ACC112 (cell line): ENCODE data around the gene RELN.

ENCODE experiments used
- H2AFZ ChIP-seq: fragments of 200-600 bp; sonication (generic); one replicate; pipeline ENCODE4 v1.6.0; 2017; ENCODE audit warnings: antibody characterized with exemption, low read length; ENCODE audit not compliant: unreplicated experiment
- H3K27ac ChIP-seq: fragments of 200-600 bp; sonication (generic); 2 replicates; pipeline ENCODE4 v1.5.1; 2014; ENCODE audit warnings: low read depth, mild to moderate bottlenecking, antibody characterized with exemption, low read length, moderate library complexity
- H3K27me3 ChIP-seq: fragments of 200-600 bp; sonication (generic); 2 replicates; pipeline ENCODE4 v1.6.1; 2014; ENCODE audit warnings: mild to moderate bottlenecking, antibody characterized with exemption, low read length, moderate library complexity, mixed read lengths; ENCODE audit not compliant: insufficient read depth
- H3K36me3 ChIP-seq: fragments of 200-600 bp; sonication (generic); 2 replicates; pipeline ENCODE4 v1.6.1; 2016; ENCODE audit warnings: mild to moderate bottlenecking, antibody characterized with exemption, low read length, moderate library complexity, mixed read lengths; ENCODE audit not compliant: insufficient read depth
- H3K4me1 ChIP-seq: fragments of 200-600 bp; sonication (generic); one replicate; pipeline ENCODE4 v1.6.1; 2016; ENCODE audit warnings: low read length, mixed read lengths; ENCODE audit not compliant: insufficient read depth, unreplicated experiment, control insufficient read depth
- H3K4me3 ChIP-seq: fragments of 200-600 bp; sonication (generic); 2 replicates; pipeline ENCODE4 v1.5.1; 2014; ENCODE audit warnings: mild to moderate bottlenecking, low read depth, low read length
- H3K79me2 ChIP-seq: fragments of 200-600 bp; sonication (generic); one replicate; pipeline ENCODE4 v1.6.0; 2016; ENCODE audit warnings: low read length; ENCODE audit not compliant: control insufficient read depth, unreplicated experiment, insufficient read depth

RELN gene

DNA sequence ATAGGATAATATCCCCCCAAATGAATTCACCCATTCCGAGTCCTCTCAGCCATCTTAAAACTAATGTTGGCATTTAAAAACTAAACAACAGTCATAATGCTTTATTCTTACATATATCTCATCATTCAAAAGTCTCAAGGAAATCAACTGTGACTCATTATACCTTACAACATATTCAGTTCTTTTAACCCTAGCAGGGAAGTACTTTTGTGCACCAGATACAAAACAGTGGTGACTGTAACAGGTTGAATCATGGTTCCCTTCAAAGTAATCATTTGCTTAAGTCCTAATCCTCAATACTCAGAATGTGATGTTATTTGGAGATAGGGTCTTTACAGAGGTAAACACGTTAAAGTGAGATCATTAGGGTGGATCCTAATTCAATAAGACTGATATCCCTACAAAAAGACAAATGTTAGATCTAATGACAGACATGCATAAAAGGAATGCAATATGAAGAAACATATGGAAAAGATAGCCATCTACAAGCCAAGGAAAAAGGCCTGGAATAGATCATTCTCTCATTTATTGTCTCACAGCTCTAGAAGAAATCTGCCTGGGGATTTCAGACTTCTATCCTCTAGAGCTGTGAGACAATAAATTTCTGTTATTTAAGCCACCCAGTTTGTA lies 42.3 kb downstream of the RELN start:
- H2AFZ ChIP-seq: no peak overlapping the region
- no peaks in the 10 kb centered on the region for H3K27me3 ChIP-seq
- H3K27ac ChIP-seq: no peak overlapping the region
- no peaks in the 10 kb centered on the region for H3K79me2 ChIP-seq
- H3K4me3 ChIP-seq: no peak overlapping the region
- no peaks in the 10 kb centered on the region for H3K36me3 ChIP-seq
- no peaks in the 10 kb centered on the region for H3K4me1 ChIP-seq

DNA sequence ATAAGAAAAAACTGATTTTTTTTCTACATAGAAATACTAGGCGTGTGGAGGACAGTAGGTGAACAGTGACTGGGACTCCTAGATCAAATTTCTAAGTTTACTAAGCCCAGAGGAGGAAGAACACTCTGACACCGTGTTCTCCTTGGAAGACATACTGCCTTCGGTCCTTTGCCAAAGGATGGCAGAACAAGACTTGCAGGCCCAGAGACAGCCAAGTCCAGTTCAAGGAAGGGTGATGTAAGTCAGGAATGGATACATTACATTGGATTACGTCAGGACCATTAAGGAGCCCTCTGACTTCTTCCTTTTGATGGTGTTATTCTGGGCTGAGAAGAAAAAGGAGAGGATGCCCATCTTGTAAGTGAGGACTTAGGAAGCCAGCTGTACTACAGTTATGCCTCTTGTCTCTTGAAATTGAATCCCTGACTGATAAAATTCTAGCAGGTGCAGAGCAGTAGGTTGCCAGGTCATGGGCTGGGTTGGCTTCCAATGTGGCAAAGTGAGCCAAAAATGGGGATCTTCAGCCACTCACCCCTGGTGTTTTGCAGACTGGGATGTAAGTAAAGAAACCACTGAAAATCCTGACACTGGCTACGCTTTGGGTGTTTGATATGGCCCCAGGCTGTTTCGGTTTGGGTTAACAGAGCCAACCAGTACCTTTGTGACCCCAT lies 45.1 kb downstream of the RELN start:
- H3K36me3 ChIP-seq: no peaks in the 10 kb centered on the region
- no peaks in the 10 kb centered on the region for H3K4me1 ChIP-seq
- no peaks in the 10 kb centered on the region for H3K27me3 ChIP-seq
- no peak overlapping the region for H2AFZ ChIP-seq
- no peak overlapping the region for H3K4me3 ChIP-seq
- H3K79me2 ChIP-seq: no peaks in the 10 kb centered on the region
- no peak overlapping the region for H3K27ac ChIP-seq

DNA sequence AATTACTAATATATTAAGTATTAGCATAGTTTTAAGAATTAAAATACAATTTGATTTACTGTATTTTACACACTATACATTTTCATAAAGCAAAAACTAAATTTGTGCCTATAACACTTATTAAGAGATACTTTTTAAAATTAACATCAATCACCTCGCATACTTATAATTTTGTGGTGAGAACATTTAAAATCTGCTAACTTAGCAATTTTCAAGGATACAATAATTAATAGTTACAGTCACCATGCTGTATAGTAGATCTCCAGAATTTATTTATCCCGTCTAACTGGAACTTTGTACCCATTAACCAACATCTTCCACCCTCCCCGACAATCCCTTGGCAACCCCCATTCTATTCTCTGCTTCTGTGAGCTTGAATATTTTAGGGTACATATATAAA lies 47.5 kb downstream of the RELN start:
- H3K79me2 ChIP-seq: no peaks in the 10 kb centered on the region
- no peaks in the 10 kb centered on the region for H3K4me1 ChIP-seq
- no peaks in the 10 kb centered on the region for H3K36me3 ChIP-seq
- no peak overlapping the region for H3K27ac ChIP-seq
- no peak overlapping the region for H2AFZ ChIP-seq
- H3K27me3 ChIP-seq: no peaks in the 10 kb centered on the region
- H3K4me3 ChIP-seq: no peak overlapping the region

DNA sequence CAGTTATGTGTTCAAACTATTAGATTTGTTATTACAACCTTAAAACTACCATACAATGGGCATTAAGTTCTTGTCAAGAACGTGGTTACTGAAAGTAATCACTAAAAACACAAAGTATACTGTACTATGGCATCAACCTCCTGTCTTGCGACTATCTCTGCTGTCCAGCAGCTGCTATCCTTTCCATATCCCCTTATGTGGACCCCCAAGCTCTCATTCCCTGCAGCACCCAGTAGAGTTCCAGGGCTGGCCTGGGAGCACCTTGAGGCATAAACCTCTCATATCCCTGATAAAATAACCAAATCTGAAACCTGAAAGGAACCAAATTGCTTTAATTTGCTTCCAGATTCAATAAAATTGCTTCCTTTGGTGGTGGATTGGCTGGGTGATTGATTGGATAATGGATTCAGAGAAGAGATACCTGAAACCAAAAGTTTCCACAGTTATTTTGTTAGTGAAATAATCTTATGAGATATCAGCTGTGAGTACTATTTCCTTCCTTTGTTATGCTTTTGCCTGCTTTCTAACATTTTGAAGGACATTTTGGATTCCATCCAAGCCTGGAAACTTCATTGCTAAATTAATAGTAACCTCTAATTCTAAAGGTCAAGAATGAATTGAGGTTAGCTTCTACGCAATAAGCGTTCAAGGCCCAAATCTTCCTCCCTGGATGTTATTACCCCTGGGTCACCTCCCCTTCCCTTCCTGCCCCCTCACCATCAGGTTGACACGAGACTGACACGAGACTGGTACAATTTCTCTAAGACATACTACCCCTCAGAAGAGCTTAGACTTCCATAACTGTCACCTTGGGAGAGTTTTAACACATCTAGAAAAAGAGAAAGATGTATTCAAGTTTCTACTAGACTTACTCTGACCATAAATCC lies 48.8 kb downstream of the RELN start:
- Histone ChIP-seq H3K36me3 (no peaks in the 10 kb centered on the region), H3K27me3 (no peaks in the 10 kb centered on the region), H3K4me3 (no peak overlapping the region), H3K27ac (no peak overlapping the region), H3K4me1 (no peaks in the 10 kb centered on the region), H2AFZ (no peak overlapping the region), H3K79me2 (no peaks in the 10 kb centered on the region)

DNA sequence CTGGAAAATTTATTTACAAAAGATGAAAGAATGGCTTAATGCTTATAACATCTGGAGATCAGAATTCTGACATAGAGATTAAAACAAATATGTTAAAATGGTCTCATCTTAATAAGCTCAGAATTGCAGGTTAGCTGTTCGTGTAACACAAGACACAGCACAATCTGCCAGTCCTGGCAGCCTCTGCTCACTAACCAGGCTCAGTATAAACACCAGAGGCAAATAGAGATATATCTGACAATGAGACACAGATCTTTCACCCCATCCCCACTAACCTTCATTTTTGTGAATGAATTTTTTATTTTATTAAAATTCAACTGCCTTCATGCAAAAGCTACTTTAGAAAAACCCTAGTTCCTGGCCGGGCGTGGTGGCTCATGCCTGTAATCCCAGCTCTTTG lies 51.8 kb downstream of the RELN start:
- Histone ChIP-seq H3K4me3 (no peak overlapping the region), H3K27me3 (peaks cover 11% of the 10 kb centered on the region; the same call in 1 of the 2 replicates), H3K27ac (no peak overlapping the region), H3K36me3 (no peaks in the 10 kb centered on the region), H3K79me2 (no peaks in the 10 kb centered on the region), H3K4me1 (no peaks in the 10 kb centered on the region), H2AFZ (no peak overlapping the region)

DNA sequence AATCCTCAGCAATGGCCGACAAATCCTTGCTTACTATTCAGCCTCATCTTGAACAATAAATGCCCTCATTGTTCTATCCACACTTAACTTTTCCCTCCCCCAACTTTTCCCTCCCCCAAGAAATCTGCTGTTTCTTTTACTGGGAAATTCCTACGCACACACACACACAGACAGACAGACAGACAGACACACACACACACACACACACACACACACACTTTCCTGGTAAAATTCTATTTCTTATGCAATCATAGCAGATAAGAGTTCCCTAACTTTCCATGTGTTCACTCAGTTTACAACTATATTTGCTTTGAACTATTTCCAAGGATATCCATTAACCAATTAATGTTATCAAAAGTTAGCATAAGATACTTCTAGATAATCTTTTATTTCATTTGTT lies 52.9 kb downstream of the RELN start:
- H3K4me3 ChIP-seq: no peak overlapping the region
- peaks cover 11% of the 10 kb centered on the region; the same call in 1 of the 2 replicates for H3K27me3 ChIP-seq
- H3K79me2 ChIP-seq: no peaks in the 10 kb centered on the region
- no peak overlapping the region for H3K27ac ChIP-seq
- H3K4me1 ChIP-seq: no peaks in the 10 kb centered on the region
- no peak overlapping the region for H2AFZ ChIP-seq
- H3K36me3 ChIP-seq: no peaks in the 10 kb centered on the region

DNA sequence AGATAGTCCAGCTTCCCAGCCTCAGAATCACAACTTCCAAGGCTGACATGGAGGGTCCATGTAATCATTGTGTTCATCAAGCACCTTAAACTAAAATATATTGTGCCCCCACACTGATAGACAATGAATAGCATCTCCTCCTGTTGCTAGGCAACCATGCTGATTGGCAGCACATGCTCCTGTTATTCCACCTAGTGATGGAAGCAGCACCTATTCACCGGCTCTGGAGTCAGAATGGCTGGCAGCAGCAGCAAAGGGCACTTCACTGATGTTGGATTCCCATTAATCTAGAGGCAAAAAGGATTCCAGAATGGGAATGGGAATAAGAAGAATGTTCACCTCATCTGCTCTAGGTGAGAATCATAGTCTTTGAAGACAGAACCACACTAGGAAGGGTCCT lies 55.0 kb downstream of the RELN start:
- H2AFZ ChIP-seq: no peak overlapping the region
- no peak overlapping the region for H3K27ac ChIP-seq
- peaks cover 11% of the 10 kb centered on the region; the same call in 1 of the 2 replicates for H3K27me3 ChIP-seq
- no peak overlapping the region for H3K4me3 ChIP-seq
- no peaks in the 10 kb centered on the region for H3K4me1 ChIP-seq
- no peaks in the 10 kb centered on the region for H3K36me3 ChIP-seq
- H3K79me2 ChIP-seq: no peaks in the 10 kb centered on the region

DNA sequence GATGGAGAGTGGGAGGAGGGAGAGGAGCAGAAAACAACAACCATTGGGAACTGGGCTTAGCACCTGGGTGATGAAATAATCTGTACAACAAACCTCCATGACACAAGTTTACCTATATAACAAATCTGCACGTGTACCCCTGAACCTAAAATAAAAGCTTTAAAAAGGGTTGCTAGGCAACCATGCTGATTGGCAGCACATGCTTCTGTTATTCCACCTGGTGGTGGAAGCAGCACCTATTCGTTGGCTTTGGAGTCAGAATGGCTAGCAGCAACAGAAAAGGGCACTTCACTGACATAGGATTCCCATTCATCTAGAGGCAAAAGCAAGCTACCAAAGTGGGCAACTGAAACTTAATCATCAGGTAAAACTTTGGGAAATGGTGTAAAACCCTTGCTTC lies 57.1 kb downstream of the RELN start:
- peaks cover 11% of the 10 kb centered on the region; the same call in 1 of the 2 replicates for H3K27me3 ChIP-seq
- no peak overlapping the region for H3K4me3 ChIP-seq
- no peaks in the 10 kb centered on the region for H3K79me2 ChIP-seq
- H3K27ac ChIP-seq: no peak overlapping the region
- H3K4me1 ChIP-seq: no peaks in the 10 kb centered on the region
- H2AFZ ChIP-seq: no peak overlapping the region
- H3K36me3 ChIP-seq: no peaks in the 10 kb centered on the region

DNA sequence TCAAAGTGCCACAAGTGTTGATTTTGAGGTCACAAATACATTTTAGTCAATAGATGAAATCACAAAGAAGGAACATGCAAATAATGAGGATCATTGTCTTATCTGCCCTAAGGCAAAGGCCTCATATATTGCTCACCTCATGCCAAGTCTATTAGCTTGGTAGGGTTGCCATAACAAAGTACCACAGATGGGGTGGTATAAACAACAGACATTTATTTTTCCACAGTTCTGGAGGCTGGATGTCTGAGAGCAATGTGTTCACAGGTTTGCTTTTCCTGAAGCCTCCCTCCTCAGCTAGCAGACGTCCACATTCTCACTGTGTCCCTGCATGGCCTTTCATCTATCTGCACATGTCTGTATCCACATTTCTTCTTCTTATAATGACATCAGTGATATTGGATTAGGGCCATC lies 59.6 kb downstream of the RELN start:
- H3K79me2 ChIP-seq: no peaks in the 10 kb centered on the region
- H3K4me3 ChIP-seq: no peak overlapping the region
- no peak overlapping the region for H2AFZ ChIP-seq
- H3K4me1 ChIP-seq: no peaks in the 10 kb centered on the region
- H3K27ac ChIP-seq: no peak overlapping the region
- H3K36me3 ChIP-seq: no peaks in the 10 kb centered on the region
- peaks cover 11% of the 10 kb centered on the region; the same call in 1 of the 2 replicates for H3K27me3 ChIP-seq

DNA sequence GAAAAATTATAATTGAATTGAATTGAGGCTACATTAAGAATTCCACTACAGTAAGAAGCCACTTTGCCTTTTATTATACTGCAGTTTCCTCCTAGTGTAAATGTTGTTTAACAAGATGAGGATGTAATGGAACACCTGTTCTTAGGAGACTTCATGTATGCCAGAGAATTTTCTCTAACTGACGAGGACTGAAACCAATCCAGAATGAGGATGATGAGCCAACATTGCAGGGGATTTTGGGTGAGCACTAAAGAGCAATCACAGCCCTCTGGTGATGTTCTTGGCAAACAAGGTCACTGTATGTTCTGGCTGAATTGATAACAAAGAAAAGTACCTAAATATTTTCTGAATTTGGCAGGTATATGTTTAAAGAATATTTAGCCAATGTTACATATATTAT lies 60.9 kb downstream of the RELN start:
- no peak overlapping the region for H3K4me3 ChIP-seq
- peaks cover 5% of the 10 kb centered on the region; the same call in 1 of the 2 replicates for H3K27me3 ChIP-seq
- no peaks in the 10 kb centered on the region for H3K79me2 ChIP-seq
- no peak overlapping the region for H3K27ac ChIP-seq
- H3K4me1 ChIP-seq: no peaks in the 10 kb centered on the region
- no peaks in the 10 kb centered on the region for H3K36me3 ChIP-seq
- no peak overlapping the region for H2AFZ ChIP-seq
